Trophoblast cell (in vitro differentiated cells and primary cell): ENCODE measurements around the gene TTPAL.

Experiments used
- DNase-seq, 2 donors: peaks; one replicate each; pipeline ENCODE4 v3.0.0-alpha.2; 2016
- H2AFZ ChIP-seq: 2 replicates; pipeline ENCODE4 v1.6.1; 2013; ENCODE audit warnings: low read length, moderate library complexity, mild to moderate bottlenecking; ENCODE audit not compliant: insufficient read depth, poor library complexity
- H2AK5ac ChIP-seq: 2 replicates; pipeline ENCODE4 v1.6.1; 2013; ENCODE audit warnings: mild to moderate bottlenecking, low read length
- H2BK120ac ChIP-seq: 2 replicates; pipeline ENCODE4 v1.6.1; 2013; ENCODE audit warnings: low read length, mild to moderate bottlenecking, moderate library complexity; ENCODE audit not compliant: insufficient read depth, poor library complexity
- H2BK12ac ChIP-seq: 2 replicates; pipeline ENCODE4 v1.6.1; 2013; ENCODE audit warnings: mild to moderate bottlenecking, low read length, moderate library complexity
- H2BK5ac ChIP-seq: 2 replicates; pipeline ENCODE4 v1.6.1; 2013; ENCODE audit warnings: low read length, low read depth, moderate library complexity, mild to moderate bottlenecking; ENCODE audit not compliant: poor library complexity
- H3K14ac ChIP-seq: 2 replicates; pipeline ENCODE4 v1.6.1; 2013; ENCODE audit warnings: mild to moderate bottlenecking, low read length
- H3K18ac ChIP-seq: 2 replicates; pipeline ENCODE4 v1.6.1; 2013; ENCODE audit warnings: mild to moderate bottlenecking, low read length
- H3K23ac ChIP-seq: 2 replicates; pipeline ENCODE4 v1.6.1; 2013; ENCODE audit warnings: low read length
- H3K27ac ChIP-seq: 2 replicates; pipeline ENCODE4 v1.5.1; 2013; ENCODE audit warnings: low read depth, mild to moderate bottlenecking, inconsistent platforms, low read length, moderate library complexity
- H3K27me3 ChIP-seq: 2 replicates; pipeline ENCODE4 v1.6.1; 2013; ENCODE audit warnings: inconsistent platforms, mild to moderate bottlenecking, low read length, moderate library complexity; ENCODE audit not compliant: insufficient read depth
- H3K36me3 ChIP-seq, 2 experiments: 1 replicate in 1 of 2; 2 replicates in 1 of 2; pipeline ENCODE4 v1.6.1; 2013; ENCODE audit warnings: low read length in 2 of 2, mild to moderate bottlenecking in 2 of 2, moderate library complexity in 1 of 2; ENCODE audit not compliant: insufficient read depth in 2 of 2, control insufficient read depth in 1 of 2
- H3K4ac ChIP-seq: 2 replicates; pipeline ENCODE4 v1.6.1; 2013; ENCODE audit warnings: low read depth, mild to moderate bottlenecking, low read length, moderate library complexity
- H3K4me1 ChIP-seq, 2 experiments: 1 replicate in 1 of 2; 2 replicates in 1 of 2; pipeline ENCODE4 v1.6.1; 2013; ENCODE audit warnings: low read length in 2 of 2, mild to moderate bottlenecking in 2 of 2, moderate library complexity in 1 of 2; ENCODE audit not compliant: insufficient read depth in 2 of 2, control insufficient read depth in 1 of 2
- H3K4me2 ChIP-seq: 2 replicates; pipeline ENCODE4 v1.6.1; 2013; ENCODE audit warnings: inconsistent platforms, mild to moderate bottlenecking, low read length, moderate library complexity
- H3K4me3 ChIP-seq: 2 replicates; pipeline ENCODE4 v1.5.1; 2013; ENCODE audit warnings: mild to moderate bottlenecking, low read depth, low read length, inconsistent platforms
- H3K79me1 ChIP-seq: one replicate; pipeline ENCODE4 v1.6.1; 2013; ENCODE audit warnings: low read length
- H3K79me2 ChIP-seq: 2 replicates; pipeline ENCODE4 v1.6.1; 2013; ENCODE audit warnings: low read length, mild to moderate bottlenecking; ENCODE audit not compliant: control insufficient read depth, insufficient read depth, poor library complexity
- H3K9ac ChIP-seq: 2 replicates; pipeline ENCODE4 v1.6.1; 2013; ENCODE audit warnings: mild to moderate bottlenecking, low read length
- H3K9me3 ChIP-seq: 2 replicates; pipeline ENCODE4 v1.6.1; 2013; ENCODE audit warnings: low read depth, mild to moderate bottlenecking, control low read depth, inconsistent platforms, low read length; ENCODE audit not compliant: insufficient read depth
- H4K12ac ChIP-seq: 2 replicates; pipeline ENCODE4 v1.6.1; 2013; ENCODE audit warnings: low read depth, mild to moderate bottlenecking, low read length, moderate library complexity
- H4K8ac ChIP-seq: 2 replicates; pipeline ENCODE4 v1.6.1; 2013; ENCODE audit warnings: low read depth, mild to moderate bottlenecking, low read length, moderate library complexity
- H4K91ac ChIP-seq: one replicate; pipeline ENCODE4 v1.6.1; 2013; ENCODE audit warnings: low read depth, mild to moderate bottlenecking, low read length, moderate library complexity
- WGBS: extraction: QIAGEN DNeasy Blood & Tissue Kit; methylation state at CpG from one replicate; pipeline ENCODE4 v1.1.7; 2013; ENCODE audit warnings: missing lambda C conversion rate; ENCODE audit not compliant: insufficient read length, insufficient coverage; ENCODE audit errors: extremely low coverage; 5-methylcytosine and 5-hydroxymethylcytosine counted together

Gene TTPAL

GRCh38 chr20:44454306-44454963 is 21.2 kb upstream of the TTPAL start:
- H3K79me2 ChIP-seq: no peaks in the 10 kb centered on the region
- no peak overlapping the region for H3K9ac ChIP-seq
- no peak overlapping the region for H2AK5ac ChIP-seq
- H3K36me3 ChIP-seq: no peaks in the 10 kb centered on the region
- no CpG with 5 or more reads among the region's 7 CpGs for WGBS
- H3K27me3 ChIP-seq: no peaks in the 10 kb centered on the region
- H4K8ac ChIP-seq: no peak overlapping the region
- no peak overlapping the region for H2BK5ac ChIP-seq
- no peak overlapping the region for H2BK120ac ChIP-seq
- no peak overlapping the region for H3K27ac ChIP-seq
- no peaks in the 10 kb centered on the region for H3K9me3 ChIP-seq
- no peaks in the 10 kb centered on the region for H3K79me1 ChIP-seq
- no peak overlapping the region for H2BK12ac ChIP-seq
- no peak overlapping the region for H3K23ac ChIP-seq
- no peak for DNase-seq
- no peak overlapping the region for H3K4me3 ChIP-seq
- no peak overlapping the region for H4K12ac ChIP-seq
- H3K4ac ChIP-seq: no peak overlapping the region
- no peak overlapping the region for H3K4me2 ChIP-seq
- H4K91ac ChIP-seq: no peak overlapping the region
- H3K14ac ChIP-seq: no peak overlapping the region
- no peak overlapping the region for H3K18ac ChIP-seq
- H2AFZ ChIP-seq: no peak overlapping the region
- H3K4me1 ChIP-seq: no peaks in the 10 kb centered on the region

- no peak overlapping the region for H3K18ac ChIP-seq
- H3K9me3 ChIP-seq: no peaks in the 10 kb centered on the region
- no peak overlapping the region for H2BK12ac ChIP-seq
- no peak overlapping the region for H2AFZ ChIP-seq
- no peak overlapping the region for H3K23ac ChIP-seq
- H3K79me2 ChIP-seq: no peaks in the 10 kb centered on the region
- no peak overlapping the region for H4K91ac ChIP-seq
- no peak overlapping the region for H3K4me3 ChIP-seq
- H3K27me3 ChIP-seq: no peaks in the 10 kb centered on the region
- H3K36me3 ChIP-seq: no peaks in the 10 kb centered on the region
- no peak overlapping the region for H3K4ac ChIP-seq
- H4K12ac ChIP-seq: no peak overlapping the region
- H3K4me2 ChIP-seq: no peak overlapping the region
- H3K79me1 ChIP-seq: no peaks in the 10 kb centered on the region
- DNase-seq: no peak
- no peaks in the 10 kb centered on the region for H3K4me1 ChIP-seq
- no peak overlapping the region for H3K9ac ChIP-seq
- no peak overlapping the region for H4K8ac ChIP-seq
- no peak overlapping the region for H3K27ac ChIP-seq
- H3K14ac ChIP-seq: no peak overlapping the region
- H2BK5ac ChIP-seq: no peak overlapping the region
- H2AK5ac ChIP-seq: no peak overlapping the region
- H2BK120ac ChIP-seq: no peak overlapping the region
- no CpG with 5 or more reads among the region's 3 CpGs for WGBS
Measured at GRCh38 chr20:44455126-44455525, 20.5 kb upstream of the TTPAL start.

DNA sequence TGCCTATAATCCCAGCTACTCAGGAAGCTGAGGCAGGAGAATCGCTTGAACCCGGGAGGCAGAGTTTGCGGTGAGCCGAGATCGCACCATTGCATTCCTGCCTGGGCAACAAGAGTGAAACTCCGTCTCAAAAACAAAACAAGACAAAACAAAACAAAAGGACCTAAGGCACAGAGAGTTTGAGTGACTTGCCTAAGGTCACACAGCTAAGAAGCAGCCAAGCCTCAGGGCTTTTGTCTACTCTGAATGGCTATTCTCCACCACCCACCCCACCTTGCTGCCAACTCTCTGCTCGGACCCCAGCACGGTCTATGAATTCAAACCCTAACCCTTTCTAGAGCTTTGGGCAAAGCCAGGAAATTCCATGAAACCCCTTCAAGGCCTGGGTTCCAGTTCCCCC is 19.1 kb upstream of the TTPAL start:
- H3K9ac ChIP-seq: no peak overlapping the region
- H3K27me3 ChIP-seq: no peaks in the 10 kb centered on the region
- no CpG with 5 or more reads among the region's 8 CpGs for WGBS
- H2BK120ac ChIP-seq: no peak overlapping the region
- no peaks in the 10 kb centered on the region for H3K79me1 ChIP-seq
- H2AFZ ChIP-seq: no peak overlapping the region
- H4K12ac ChIP-seq: no peak overlapping the region
- H3K4me1 ChIP-seq: no peaks in the 10 kb centered on the region
- no peak overlapping the region for H2BK12ac ChIP-seq
- no peak overlapping the region for H2BK5ac ChIP-seq
- H3K36me3 ChIP-seq: no peaks in the 10 kb centered on the region
- DNase-seq: no peak
- H3K18ac ChIP-seq: no peak overlapping the region
- no peak overlapping the region for H3K4ac ChIP-seq
- no peak overlapping the region for H2AK5ac ChIP-seq
- H3K4me2 ChIP-seq: no peak overlapping the region
- no peaks in the 10 kb centered on the region for H3K79me2 ChIP-seq
- H3K27ac ChIP-seq: no peak overlapping the region
- no peak overlapping the region for H4K8ac ChIP-seq
- no peaks in the 10 kb centered on the region for H3K9me3 ChIP-seq
- no peak overlapping the region for H3K4me3 ChIP-seq
- no peak overlapping the region for H4K91ac ChIP-seq
- no peak overlapping the region for H3K23ac ChIP-seq
- H3K14ac ChIP-seq: no peak overlapping the region

GRCh38 chr20:44457016-44457415 is 18.7 kb upstream of the TTPAL start:
- no peak overlapping the region for H3K4me3 ChIP-seq
- H3K4me2 ChIP-seq: no peak overlapping the region
- no peak overlapping the region for H3K27ac ChIP-seq
- no peak overlapping the region for H3K23ac ChIP-seq
- H4K91ac ChIP-seq: no peak overlapping the region
- H2AFZ ChIP-seq: no peak overlapping the region
- H3K9ac ChIP-seq: no peak overlapping the region
- H3K18ac ChIP-seq: no peak overlapping the region
- H3K9me3 ChIP-seq: no peaks in the 10 kb centered on the region
- no peak for DNase-seq
- H3K79me1 ChIP-seq: no peaks in the 10 kb centered on the region
- H3K27me3 ChIP-seq: no peaks in the 10 kb centered on the region
- no peak overlapping the region for H4K12ac ChIP-seq
- H2BK12ac ChIP-seq: no peak overlapping the region
- H2BK5ac ChIP-seq: no peak overlapping the region
- no peaks in the 10 kb centered on the region for H3K36me3 ChIP-seq
- H3K4ac ChIP-seq: no peak overlapping the region
- no peak overlapping the region for H2BK120ac ChIP-seq
- H3K14ac ChIP-seq: no peak overlapping the region
- no CpG with 5 or more reads among the region's 6 CpGs for whole genome bisulfite sequencing
- H3K79me2 ChIP-seq: no peaks in the 10 kb centered on the region
- H3K4me1 ChIP-seq: no peaks in the 10 kb centered on the region
- H4K8ac ChIP-seq: no peak overlapping the region
- no peak overlapping the region for H2AK5ac ChIP-seq
